Omental fat pad (tissue), 4 donors: Measurements from ENCODE around the gene IFNL1. TPM values are rescaled to one million over a fixed set of nuclear protein-coding genes. Genes with fewer than 3 reads are reported as not detected.
A peak's percentile ranks its signal among the peaks of the same experiment; 100 is the strongest.

Experiments used
- ATAC-seq: fragments of 150-250 bp; one replicate; pipeline ENCODE4 v1.9.1; 2016; ENCODE audit warnings: mild to moderate bottlenecking, moderate library complexity; ENCODE audit not compliant: low FRiP score
- DNase-seq: peaks from one replicate; pipeline ENCODE4 v3.0.0-alpha.2; 2019; ENCODE audit warnings: low spot score
- CTCF ChIP-seq, 3 donors: fragments of 450-650 bp; IDR thresholded peaks; one replicate each; pipeline ENCODE4 v1.5.1; 2016 to 2017; ENCODE audit warnings: antibody characterized with exemption in 3 of 3, mild to moderate bottlenecking in 3 of 3, moderate library complexity in 2 of 3
- small RNA-seq: library from RNA; depleted of rRNA; stranded (forward); fragments of <200 nt; gene quantifications from one replicate; pipeline ENCODE3, GENCODE V24; 2016
- total RNA-seq, 4 donors: library from RNA; depleted of rRNA; stranded (reverse); fragments of >200 nt; gene quantifications; one replicate each; pipeline ENCODE4 v1.1.0, GENCODE V29; 2016

The IFNL1 gene
- total RNA-seq, 4 donors from 2014 or later: not detected

GRCh38 chr19:39341719-39342604, 45.8 kb downstream of the IFNL1 start, which contains the start of gene SAMD4B:
SAMD4B (plus strand) TSS chr19:39342421; CDS start chr19:39356894, 14,473 bp downstream.
- ATAC-seq: peak; percentile 96
- peak; percentile 91 for DNase-seq
- TF ChIP-seq CTCF (IDR thresholded peaks at IDR 0.05): peak in 2 of 3 donors; percentile 42 to 76

GRCh38 chr19:39342647-39343305, 46.6 kb downstream of the IFNL1 start:
- TF ChIP-seq CTCF (IDR thresholded peaks at IDR 0.05): no peak
- DNase-seq (no peak), ATAC-seq (no peak)

DNA sequence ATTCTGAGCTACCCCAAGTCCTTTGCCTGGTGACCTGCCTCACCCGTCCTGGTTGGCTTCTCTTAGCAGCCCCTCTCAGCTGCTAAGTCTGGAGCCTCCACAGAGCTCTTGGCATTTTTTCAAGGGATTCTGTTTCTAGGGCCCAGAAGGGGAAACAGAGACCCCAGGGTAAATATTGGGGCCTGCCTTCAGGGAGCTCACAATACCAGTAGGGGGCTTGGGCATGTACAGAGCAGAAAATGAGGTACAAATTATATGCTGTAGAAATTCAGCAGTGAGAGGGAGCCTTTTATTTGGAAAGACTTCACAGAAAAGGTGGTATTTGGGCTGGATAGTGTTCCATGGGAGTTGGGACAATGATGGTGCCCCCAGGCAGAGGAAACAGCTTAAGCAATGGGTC, 49.7 kb downstream of the IFNL1 start:
- ATAC-seq (no peak), DNase-seq (no peak)
- TF ChIP-seq CTCF (IDR thresholded peaks at IDR 0.05): no peak

- TF ChIP-seq CTCF (IDR thresholded peaks at IDR 0.05): no peak
- DNase-seq (no peak), ATAC-seq (peak; percentile 22)
These were observed 51.3 kb downstream of the IFNL1 start for GRCh38 chr19:39347332-39348164.

Small RNAs within 50 kb of the gene (small RNA-seq; reads per million reads assigned to genes)
- 0.39 reads per million for gene AC011445.2

Other genes with a start within 250 kb of the IFNL1 start
- gene ACP7, start 212.0 kb upstream of the IFNL1 start, total RNA-seq: not detected
- 1 to 10 TPM; 4.6 to 9.8 (median 6.3) TPM for gene PAK4, start 170.6 kb upstream of the IFNL1 start, total RNA-seq
- gene NCCRP1, start 99.4 kb upstream of the IFNL1 start, total RNA-seq: under 1 TPM in 1 of 4 donors, not detected in 3; 0.46 TPM
- gene SYCN, start 92.1 kb upstream of the IFNL1 start, total RNA-seq: not detected
- not detected for gene IFNL3, start 51.4 kb upstream of the IFNL1 start, total RNA-seq
- gene IFNL4, start 47.6 kb upstream of the IFNL1 start, total RNA-seq: not detected
- gene IFNL2, start 28.0 kb upstream of the IFNL1 start, total RNA-seq: not detected
- gene LRFN1, start 24.5 kb downstream of the IFNL1 start, total RNA-seq: 1 to 10 TPM in 2 of 4 donors, under 1 TPM in 2; 0.63 to 1.4 (median 1.0) TPM
- gene GMFG, start 39.6 kb downstream of the IFNL1 start, total RNA-seq: 100 to 1,000 TPM in 1 of 4 donors, 10 to 100 TPM in 3; 31.8 to 126 (median 55.5) TPM
- 10 to 100 TPM; 55.9 to 87.7 (median 73.2) TPM for gene SAMD4B, start 46.0 kb downstream of the IFNL1 start, total RNA-seq
- 10 to 100 TPM; 29.2 to 60.3 (median 53.3) TPM for gene PAF1, start 94.7 kb downstream of the IFNL1 start, total RNA-seq
- gene MED29, start 95.0 kb downstream of the IFNL1 start, total RNA-seq: 10 to 100 TPM; 24.5 to 41.3 (median 32.5) TPM
- 100 to 1,000 TPM; 323 to 827 (median 509) TPM for gene ZFP36, start 110.4 kb downstream of the IFNL1 start, total RNA-seq
- 10 to 100 TPM; 16.5 to 35.3 (median 21.4) TPM for gene PLEKHG2, start 116.3 kb downstream of the IFNL1 start, total RNA-seq
- 1,000 to 10,000 TPM; 1,153 to 1,681 (median 1,338) TPM for gene RPS16, start 139.5 kb downstream of the IFNL1 start, total RNA-seq
- gene SUPT5H, start 149.2 kb downstream of the IFNL1 start, total RNA-seq: 100 to 1,000 TPM in 1 of 4 donors, 10 to 100 TPM in 3; 62.2 to 102 (median 73.3) TPM
- gene TIMM50, start 184.4 kb downstream of the IFNL1 start, total RNA-seq: 10 to 100 TPM; 36.4 to 65.7 (median 50.3) TPM
- under 1 TPM in 1 of 4 donors, not detected in 3; 0.24 TPM for gene DLL3, start 202.5 kb downstream of the IFNL1 start, total RNA-seq
- gene SELENOV, start 218.7 kb downstream of the IFNL1 start, total RNA-seq: not detected
- gene EID2B, start 236.4 kb downstream of the IFNL1 start, total RNA-seq: 1 to 10 TPM; 1.8 to 4.4 (median 2.3) TPM
- 10 to 100 TPM in 2 of 4 donors, 1 to 10 TPM in 2; 6.2 to 13.6 (median 9.6) TPM for gene EID2, start 243.8 kb downstream of the IFNL1 start, total RNA-seq